ENCODE measurements around the gene B9D1.

GRCh38 chr17:19346351-19347255, 15.9 kb downstream of the B9D1 start:
- TF ChIP-seq PAX5 (IDR thresholded peaks at IDR 0.05; ENCODE audit: insufficient read depth, low read length, severe bottlenecking) (no peak), POLR2AphosphoS5 (IDR thresholded peaks at IDR 0.05; ENCODE audit: low read depth, low read length) (no peak), POLR2A (IDR thresholded peaks at IDR 0.05; ENCODE audit: low read depth, low read length) (no peak), SPI1 (IDR thresholded peaks at IDR 0.05; ENCODE audit: low read depth, low read length) (no peak), POU2F2 (IDR thresholded peaks at IDR 0.05; ENCODE audit: low read depth, low read length) (no peak), TAF1 (IDR thresholded peaks at IDR 0.05; ENCODE audit: low read depth, low read length) (no peak)
